Fibroblast of lung (primary cell): ENCODE measurements around the gene MRPS33. TPM values are rescaled to one million over a fixed set of nuclear protein-coding genes. Genes with fewer than 3 reads are reported as not detected.
A peak's percentile ranks its signal among the peaks of the same experiment; 100 is the strongest.

ENCODE experiments used
- DNase-seq, 2 donors: peaks; one replicate each; pipeline versions ENCODE4 v3.0.0 to v3.0.0-alpha.2; 2010; ENCODE audit warnings: low read depth in 2 of 2
- H2AFZ ChIP-seq: 2 replicates; pipeline ENCODE4 v1.5.1; 2012; ENCODE audit warnings: low read length, control low read depth, inconsistent platforms
- H3K27ac ChIP-seq: 2 replicates; pipeline ENCODE4 v1.5.1; 2011; ENCODE audit warnings: low read length, control low read depth; ENCODE audit not compliant: insufficient read depth
- H3K27me3 ChIP-seq: 2 replicates; pipeline ENCODE4 v1.5.1; 2011; ENCODE audit warnings: mild to moderate bottlenecking, low read length; ENCODE audit not compliant: control insufficient read depth, insufficient read depth
- H3K36me3 ChIP-seq: 2 replicates; pipeline ENCODE4 v1.5.1; 2011; ENCODE audit warnings: low read length; ENCODE audit not compliant: control insufficient read depth, insufficient read depth
- H3K4me1 ChIP-seq: 2 replicates; pipeline ENCODE4 v1.5.1; 2011; ENCODE audit warnings: low read length; ENCODE audit not compliant: control insufficient read depth, insufficient read depth; ENCODE audit errors: extremely low read depth
- H3K4me2 ChIP-seq: 2 replicates; pipeline ENCODE4 v1.5.1; 2011; ENCODE audit warnings: low read length, control low read depth; ENCODE audit not compliant: insufficient read depth; ENCODE audit errors: extremely low read depth
- H3K4me3 ChIP-seq, 4 experiments: fragments of 200-600 bp in 1 of 4; sonication (generic) in 1 of 4; replicated peaks in 1 of 4; 2 replicates each; pipeline ENCODE4 v1.5.1; 2011 to 2016; ENCODE audit warnings: low read length in 4 of 4, low read depth in 3 of 4, mild to moderate bottlenecking in 3 of 4, control low read depth in 2 of 4, inconsistent platforms in 1 of 4, mixed read lengths in 1 of 4; ENCODE audit not compliant: insufficient read depth in 1 of 4; ENCODE audit errors: control extremely low read depth in 1 of 4
- H3K79me2 ChIP-seq: 2 replicates; pipeline ENCODE4 v1.5.1; 2012; ENCODE audit warnings: mild to moderate bottlenecking, low read length, inconsistent platforms; ENCODE audit not compliant: control insufficient read depth, insufficient read depth
- H3K9ac ChIP-seq: 2 replicates; pipeline ENCODE4 v1.5.1; 2011; ENCODE audit warnings: mild to moderate bottlenecking, low read length, control low read depth; ENCODE audit not compliant: insufficient read depth
- H3K9me3 ChIP-seq: 2 replicates; pipeline ENCODE4 v1.5.1; 2012; ENCODE audit warnings: low read depth, low read length; ENCODE audit not compliant: control insufficient read depth, insufficient read depth
- H4K20me1 ChIP-seq: 2 replicates; pipeline ENCODE4 v1.5.1; 2011; ENCODE audit warnings: low read length; ENCODE audit not compliant: control insufficient read depth, insufficient read depth; ENCODE audit errors: extremely low read depth
- CTCF ChIP-seq, 2 donors: IDR thresholded peaks in 1 of 2; conservative IDR thresholded peaks in 1 of 2; 1 replicate in 1 of 2; 2 replicates in 1 of 2; pipeline ENCODE4 v1.5.1; 2011 to 2012; ENCODE audit warnings: low read length in 2 of 2, control low read depth in 1 of 2, inconsistent platforms in 1 of 2, low read depth in 1 of 2, mild to moderate bottlenecking in 1 of 2
- EZH2 ChIP-seq: IDR thresholded peaks from 2 replicates; pipeline ENCODE4 v1.5.1; 2012; ENCODE audit warnings: low read length, control low read depth, mild to moderate bottlenecking; ENCODE audit errors: missing control alignments
- polyA plus RNA-seq, 2 donors: library from polyadenylated mRNA; depleted of rRNA in 1 of 2; stranded (reverse) in 1 of 2; unstranded in 1 of 2; fragments of >200 nt; gene quantifications; 2 replicates each; pipeline ENCODE4 v1.2.1, GENCODE V29; 2011 to 2012; ENCODE audit warnings: missing spikeins in 1 of 2
- total RNA-seq: library from RNA; depleted of rRNA; stranded (reverse); fragments of >200 nt; gene quantifications from 2 replicates; pipeline ENCODE4 v1.2.1, GENCODE V29; 2014

MRPS33 gene
- total and polyA plus RNA-seq, 2 donors (not counting 1 experiment from before 2014, with no cell fraction given): 40.1 to 64.8 TPM

GRCh38 chr7:141012696-141013344, 1.9 kb downstream of the MRPS33 start:
- no peak overlapping the region for H2AFZ ChIP-seq
- no peak overlapping the region for H3K27ac ChIP-seq
- H3K4me3 ChIP-seq: no peak overlapping the region
- H3K79me2 ChIP-seq: peaks cover 3% of the 10 kb centered on the region
- H3K4me2 ChIP-seq: peak overlapping the region; percentile 20
- peaks cover 4% of the 10 kb centered on the region for H3K4me1 ChIP-seq
- H4K20me1 ChIP-seq: no peaks in the 10 kb centered on the region
- TF ChIP-seq CTCF (conservative IDR thresholded peaks at IDR 0.05 in 1 of 2, IDR thresholded peaks at IDR 0.05 in 1 of 2; ENCODE audit: low read depth in 1 of 2, low read length in 2 of 2): no peak
- TF ChIP-seq EZH2: no peak
- H3K36me3 ChIP-seq: peaks cover 1% of the 10 kb centered on the region
- no peaks in the 10 kb centered on the region for H3K9me3 ChIP-seq
- H3K9ac ChIP-seq: no peak overlapping the region
- H3K27me3 ChIP-seq: no peaks in the 10 kb centered on the region
- DNase-seq: peak in 1 of 2 donors; percentile 4

- Histone ChIP-seq H3K36me3 (peaks cover 1% of the 10 kb centered on the region), H3K27ac (no peak overlapping the region), H4K20me1 (no peaks in the 10 kb centered on the region), H3K27me3 (no peaks in the 10 kb centered on the region), H3K9me3 (no peaks in the 10 kb centered on the region), H3K4me2 (no peak overlapping the region), H2AFZ (no peak overlapping the region), H3K9ac (no peak overlapping the region), H3K79me2 (peaks cover 3% of the 10 kb centered on the region), H3K4me3 (no peak overlapping the region), H3K4me1 (peaks cover 4% of the 10 kb centered on the region)
- TF ChIP-seq CTCF (conservative IDR thresholded peaks at IDR 0.05 in 1 of 2, IDR thresholded peaks at IDR 0.05 in 1 of 2; ENCODE audit: low read depth in 1 of 2, low read length in 2 of 2): peak; percentile 58 to 62
- no peak for TF ChIP-seq EZH2
- DNase-seq: peak; percentile 41 to 67
Measured at GRCh38 chr7:141012044-141012685, 2.6 kb downstream of the MRPS33 start.

- peaks cover 3% of the 10 kb centered on the region for H3K79me2 ChIP-seq
- no peak overlapping the region for H3K4me3 ChIP-seq
- peaks cover 1% of the 10 kb centered on the region for H3K36me3 ChIP-seq
- H3K9me3 ChIP-seq: no peaks in the 10 kb centered on the region
- no peak overlapping the region for H2AFZ ChIP-seq
- DNase-seq: no peak
- no peak overlapping the region for H3K9ac ChIP-seq
- H3K27ac ChIP-seq: no peak overlapping the region
- H3K4me2 ChIP-seq: no peak overlapping the region
- peaks cover 4% of the 10 kb centered on the region for H3K4me1 ChIP-seq
- H3K27me3 ChIP-seq: no peaks in the 10 kb centered on the region
- H4K20me1 ChIP-seq: no peaks in the 10 kb centered on the region
- no peak for TF ChIP-seq CTCF (conservative IDR thresholded peaks at IDR 0.05 in 1 of 2, IDR thresholded peaks at IDR 0.05 in 1 of 2; ENCODE audit: low read depth in 1 of 2, low read length in 2 of 2)
- TF ChIP-seq EZH2: no peak
Measured at GRCh38 chr7:141011443-141011842, 3.3 kb downstream of the MRPS33 start.
